ENCODE data around the gene FABP7.

- no peak for TF ChIP-seq EZH2 (IDR thresholded peaks at IDR 0.05)
- TF ChIP-seq POLR2AphosphoS5 (IDR thresholded peaks at IDR 0.05; ENCODE audit: borderline replicate concordance, low read depth, low read length) = peak; percentile 47
Observed at GRCh38 chr6:122789182-122790027, 9.9 kb downstream of the FABP7 start, which contains the start of gene SMPDL3A.
